CD4-positive, alpha-beta T cell treated with Interleukin-6 for 4 hours (primary cell): ENCODE measurements around the gene PSD.

ENCODE experiments used
- DNase-seq: peaks from one replicate; pipeline ENCODE4 v3.0.0-alpha.2; 2020; ENCODE audit warnings: mixed read lengths

The PSD gene

GRCh38 chr10:102419269-102420180 is 940 bp upstream of the PSD start:
- DNase-seq = peak; percentile 74

DNA sequence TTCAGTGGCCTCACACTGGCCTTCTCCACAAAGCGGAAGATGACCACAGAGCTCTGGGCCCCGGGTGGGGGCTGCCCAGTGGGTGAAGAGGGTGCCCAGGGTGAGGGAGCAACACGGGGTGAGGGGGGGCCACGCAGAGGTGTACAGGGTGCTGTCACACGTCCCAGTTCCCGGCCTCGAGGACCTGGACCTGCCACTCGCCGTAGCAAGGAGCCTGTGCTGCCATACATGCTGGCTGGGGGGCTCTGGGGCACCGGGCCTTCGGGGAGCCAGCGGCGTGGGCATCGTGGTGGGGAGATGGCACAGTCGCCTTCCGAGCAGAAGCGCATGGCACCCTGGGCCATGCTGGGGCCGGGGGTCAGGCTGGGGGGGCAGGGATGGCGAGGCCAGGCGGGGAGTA is 1.9 kb downstream of the PSD start:
- no peak for DNase-seq

GRCh38 chr10:102416283-102416682 is 2.3 kb downstream of the PSD start:
- DNase-seq = no peak

GRCh38 chr10:102414749-102415148 is 3.8 kb downstream of the PSD start:
- DNase-seq = no peak

DNA sequence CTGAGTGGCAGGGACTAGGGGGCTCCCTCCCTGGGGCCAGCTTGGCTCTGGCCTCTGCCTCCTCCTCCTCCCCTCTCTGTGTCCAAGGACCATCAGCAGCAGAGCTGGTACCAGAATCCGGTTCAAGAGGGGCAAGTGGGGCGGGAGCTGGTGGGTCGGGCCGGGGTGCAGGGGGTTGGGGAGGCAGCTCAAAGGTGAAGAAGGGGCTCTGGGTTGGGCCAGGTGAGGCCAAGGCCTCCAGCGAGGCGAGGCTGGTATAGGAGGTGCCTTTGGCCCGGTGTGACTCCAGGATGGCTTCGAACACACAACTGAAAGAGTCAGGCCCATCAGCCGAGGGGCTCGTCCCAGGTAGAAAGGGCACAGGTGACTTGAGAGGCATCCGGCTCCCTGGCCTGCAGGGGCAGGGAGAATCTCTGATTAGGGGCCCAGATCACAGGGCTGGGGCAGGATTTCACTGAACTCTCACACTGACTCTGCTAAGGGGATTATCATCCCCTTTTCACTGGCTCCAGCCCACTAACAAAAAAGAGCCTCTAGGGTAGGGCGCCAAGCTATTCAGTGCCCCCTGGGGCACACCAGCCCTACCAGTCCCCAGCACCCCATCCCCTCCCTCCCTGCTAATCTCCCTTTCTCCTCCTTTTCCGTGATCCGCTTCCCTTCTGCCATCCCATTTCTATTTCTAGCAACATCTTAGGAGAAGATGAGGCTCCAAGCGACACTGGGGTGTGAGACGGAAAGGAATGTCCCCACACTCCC is 4.6 kb downstream of the PSD start:
- DNase-seq = no peak

DNA sequence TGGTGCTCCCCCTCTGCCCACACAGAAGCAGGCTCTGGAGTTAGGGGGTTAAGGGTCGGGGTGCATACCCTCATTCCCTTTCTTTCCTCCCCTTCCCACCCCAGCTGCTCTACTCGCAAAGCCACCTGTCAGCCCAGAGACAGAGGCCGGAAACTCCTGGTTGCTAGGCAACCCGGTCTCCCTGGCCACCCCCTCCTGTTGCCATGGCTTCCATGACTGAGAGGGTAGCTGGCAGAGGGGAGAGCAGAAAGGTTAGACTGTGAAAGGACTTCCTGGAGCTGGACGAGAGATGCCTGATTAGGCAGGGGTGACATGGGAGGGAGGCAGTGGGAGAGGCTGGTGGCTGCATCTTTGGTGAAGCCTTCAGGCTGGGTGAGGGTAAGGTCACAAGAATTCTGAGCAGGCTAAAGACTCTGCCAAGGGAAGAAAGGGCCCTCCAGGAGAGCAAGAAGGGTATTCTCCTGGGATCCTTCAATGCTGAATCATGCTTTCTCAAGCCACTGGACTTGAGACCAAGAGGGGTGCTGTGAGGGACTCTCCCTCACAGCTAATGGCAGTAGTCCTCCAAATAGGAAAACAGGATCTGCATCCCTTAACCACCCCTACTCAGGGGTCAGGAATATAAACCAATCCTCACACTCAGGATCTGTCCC is 5.4 kb downstream of the PSD start:
- DNase-seq = peak; percentile 57

DNA sequence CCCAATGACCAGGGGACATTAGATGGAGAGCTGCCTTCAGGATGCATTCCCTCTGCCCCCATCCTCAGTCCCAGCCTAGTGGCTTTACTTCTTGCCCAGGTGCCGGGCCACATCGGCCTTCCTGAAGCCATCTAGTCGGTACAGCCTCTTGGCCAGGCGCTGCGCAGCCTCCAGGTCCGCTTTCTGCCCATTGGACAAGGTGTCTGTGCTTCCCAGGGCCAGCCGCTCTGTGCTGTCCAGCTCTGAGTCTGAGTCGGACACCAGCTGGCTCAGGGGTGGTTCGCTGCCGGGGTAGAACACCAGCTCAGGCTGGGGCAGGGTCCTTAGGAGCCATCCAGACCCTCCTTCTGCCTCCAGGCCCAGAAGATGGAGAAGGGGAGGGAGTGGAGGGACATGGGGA is 6.3 kb downstream of the PSD start:
- DNase-seq = no peak

- DNase-seq = no peak
Observed at GRCh38 chr10:102411341-102412255, 7.0 kb downstream of the PSD start.

GRCh38 chr10:102410429-102411073 is 8.0 kb downstream of the PSD start:
- peak; percentile 85 for DNase-seq

DNA sequence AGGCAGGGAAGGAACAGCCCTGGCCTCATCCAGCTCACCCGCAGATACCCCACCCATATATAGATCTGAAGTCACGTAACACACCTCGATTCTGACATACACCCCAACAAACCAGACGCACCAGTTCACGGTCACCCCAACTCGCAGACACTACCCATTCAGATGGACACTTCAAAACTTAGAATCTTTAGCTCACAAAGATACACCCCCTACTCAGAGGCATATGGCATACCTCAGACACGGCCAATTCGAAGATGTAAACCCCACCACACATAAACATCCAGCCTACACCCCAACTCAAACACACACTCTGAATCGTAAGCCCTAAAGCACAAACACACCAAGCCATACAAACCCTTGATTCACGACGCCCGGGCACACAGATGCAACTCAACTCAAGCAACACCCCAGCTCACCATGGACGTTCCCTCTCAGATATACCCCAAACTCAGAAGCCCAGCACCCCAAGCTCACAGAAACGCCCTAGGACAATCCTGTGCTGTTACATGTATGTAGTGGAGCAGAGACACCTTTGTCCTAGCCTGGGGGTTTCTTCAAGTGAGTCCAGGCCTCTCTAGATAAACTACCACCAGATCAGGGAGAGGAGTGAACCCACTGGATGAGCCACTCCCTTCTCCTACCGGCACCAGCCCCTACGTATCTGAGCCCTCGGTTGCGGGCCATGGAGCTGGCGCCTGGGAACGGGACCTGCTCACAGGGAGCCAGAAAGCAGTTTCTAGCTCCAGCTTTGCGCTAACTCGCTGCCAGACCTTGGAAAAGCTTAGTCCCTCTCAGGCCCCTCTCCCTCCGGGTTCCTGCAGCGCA is 8.8 kb downstream of the PSD start:
- DNase-seq = no peak

GRCh38 chr10:102408728-102409603 is 9.6 kb downstream of the PSD start:
- peak; percentile 89 for DNase-seq

DNA sequence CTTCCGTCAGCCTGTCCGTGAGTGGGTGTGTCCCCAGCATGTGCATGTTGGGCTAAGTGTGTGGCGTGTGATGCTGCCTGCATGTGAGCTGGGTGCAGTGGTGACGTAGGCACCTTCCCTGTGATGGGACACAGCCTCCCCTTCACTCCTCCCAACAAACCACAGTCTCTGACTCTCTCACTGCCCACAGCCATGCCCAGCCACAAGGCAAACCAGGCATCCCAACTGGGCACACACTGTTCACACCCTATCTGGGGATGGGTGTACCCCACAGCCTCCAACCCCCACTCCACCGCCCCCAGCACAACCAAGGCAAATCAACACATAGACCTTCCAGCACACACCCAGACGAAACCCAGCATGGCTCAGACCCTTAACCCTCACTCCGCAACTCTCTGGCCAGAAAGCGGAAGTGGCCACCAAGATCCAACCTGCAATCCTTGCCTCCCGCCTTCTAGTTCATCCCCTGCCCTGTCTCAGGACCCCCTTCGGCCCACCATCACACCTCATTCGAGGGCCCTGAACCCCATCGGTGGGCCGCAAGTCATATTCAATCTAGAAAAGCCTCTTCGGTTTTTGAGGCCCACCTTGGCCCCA is 10.4 kb downstream of the PSD start:
- no peak for DNase-seq

- DNase-seq = no peak
Observed at GRCh38 chr10:102407425-102408130, 11.0 kb downstream of the PSD start.

DNA sequence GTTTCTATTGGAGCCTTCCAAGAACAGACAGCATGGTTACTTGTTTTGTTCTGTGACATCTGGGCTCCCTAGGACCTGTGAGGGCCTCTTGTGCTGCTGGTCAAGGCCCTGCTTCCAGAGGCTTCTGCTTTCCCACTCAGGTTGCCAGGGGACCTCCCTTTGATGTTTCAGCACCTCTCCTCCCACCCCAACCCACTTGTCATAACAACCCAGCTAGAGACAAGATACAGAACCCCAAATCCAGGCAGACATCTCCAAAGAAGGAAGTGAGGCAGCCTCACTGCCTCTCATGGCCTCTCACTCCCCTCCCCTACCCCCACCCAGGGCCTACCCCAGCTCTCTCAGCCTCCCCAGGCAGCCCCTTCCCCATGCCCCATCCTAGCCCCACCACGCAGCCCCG is 11.8 kb downstream of the PSD start:
- DNase-seq = no peak

- no peak for DNase-seq
Observed at GRCh38 chr10:102405632-102406031, 13.0 kb downstream of the PSD start.

- no peak for DNase-seq
Observed at GRCh38 chr10:102405108-102405571, 13.4 kb downstream of the PSD start.

DNA sequence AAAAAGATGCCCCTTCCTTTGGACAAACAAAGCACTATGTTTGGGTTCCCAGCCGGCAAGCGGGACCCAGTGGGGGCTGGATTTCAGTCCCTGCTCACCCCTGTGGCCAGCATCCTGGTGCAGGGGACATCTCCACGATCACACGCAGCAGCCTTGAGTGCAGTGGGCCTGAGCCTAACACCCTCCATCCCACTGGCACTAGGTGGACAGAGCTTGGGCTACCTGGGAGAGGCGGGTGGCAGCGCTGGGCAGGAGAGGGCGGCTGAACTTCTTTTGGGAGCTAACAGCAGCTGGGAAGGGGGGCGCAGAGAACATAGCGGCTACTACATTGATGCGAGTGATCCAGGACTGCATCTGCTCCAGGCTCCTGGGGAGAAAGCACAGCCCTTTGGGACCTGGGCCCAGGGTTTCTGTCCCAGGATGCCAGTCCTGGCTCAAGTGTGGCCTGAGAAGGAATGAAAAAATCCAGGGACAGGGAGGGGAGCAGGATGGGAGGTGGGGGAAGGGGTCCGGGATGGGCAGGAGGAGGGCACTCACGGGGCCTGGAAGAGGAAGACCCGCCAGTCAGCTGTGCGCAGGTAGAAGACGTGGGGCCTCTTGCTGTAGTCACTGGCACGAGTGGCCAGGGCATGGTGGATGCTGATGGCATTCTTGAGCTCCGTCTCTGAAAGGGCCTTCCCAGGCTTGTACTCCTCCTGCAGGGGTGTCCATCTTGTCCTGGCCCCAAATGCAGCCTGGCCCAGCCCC is 14.1 kb downstream of the PSD start:
- DNase-seq = no peak

GRCh38 chr10:102403115-102403514 is 15.5 kb downstream of the PSD start:
- no peak for DNase-seq
